HCT116 (cell line): ENCODE results near the gene NCF2.

Experiments used
- CBX3 ChIP-seq: IDR thresholded peaks from 2 replicates; pipeline ENCODE4 v1.6.1; 2012; ENCODE audit warnings: low read depth
- JUND ChIP-seq: IDR thresholded peaks from 2 replicates; pipeline ENCODE4 v1.6.1; 2012
- POLR2AphosphoS5 ChIP-seq: IDR thresholded peaks from 2 replicates; pipeline ENCODE4 v1.6.1; 2011; ENCODE audit warnings: mild to moderate bottlenecking, low read depth, low read length, moderate library complexity
- ZFX ChIP-seq: fragments of 450-650 bp; IDR thresholded peaks from 2 replicates; pipeline ENCODE4 v1.6.1; 2017
- TF ChIP-seq, protein P1 (sequence below), 3 experiments: fragments of 200-600 bp in 1 of 3; sonication (generic) in 1 of 3; IDR thresholded peaks in 2 of 3; conservative IDR thresholded peaks in 1 of 3; 2 replicates each; pipeline ENCODE4 v1.5.1; 2012 to 2017; ENCODE audit warnings: low read depth in 2 of 3, low read length in 2 of 3, antibody characterized with exemption in 1 of 3, borderline replicate concordance in 1 of 3, control low read depth in 1 of 3, mild to moderate bottlenecking in 1 of 3, mixed read lengths in 1 of 3, mixed run types in 1 of 3, moderate library complexity in 1 of 3; ENCODE audit not compliant: insufficient read depth in 1 of 3
- TF ChIP-seq, protein P2 (sequence below): IDR thresholded peaks from 2 replicates; pipeline ENCODE4 v1.6.1; 2011; ENCODE audit warnings: mild to moderate bottlenecking, low read length, moderate library complexity; ENCODE audit not compliant: insufficient replicate concordance; ENCODE audit errors: extremely low read depth

DNA sequence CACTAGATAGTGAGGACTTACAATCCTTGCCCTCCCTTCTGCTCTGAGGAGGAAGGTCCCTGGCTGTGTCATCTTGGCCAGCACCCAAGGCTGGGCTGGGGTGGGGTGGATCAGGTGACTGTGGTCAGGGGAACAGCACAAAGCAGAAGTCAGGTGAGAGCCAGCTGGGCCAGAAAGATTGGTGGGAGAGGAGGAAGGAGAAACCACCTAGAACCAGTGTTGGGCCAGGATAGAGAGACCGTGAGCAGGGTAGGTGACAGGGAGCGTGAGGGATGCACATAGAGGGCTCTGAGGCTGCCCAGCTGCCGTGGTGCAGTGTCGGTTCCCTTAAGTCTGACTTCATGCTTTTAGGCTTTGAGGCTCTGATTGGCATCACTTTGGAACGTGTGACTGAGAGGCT lies 22.7 kb downstream of the NCF2 start:
- TF ChIP-seq JUND (no peak), ZFX (no peak), CBX3 (no peak), POLR2AphosphoS5 (no peak)
- TF ChIP-seq, protein P1, sequence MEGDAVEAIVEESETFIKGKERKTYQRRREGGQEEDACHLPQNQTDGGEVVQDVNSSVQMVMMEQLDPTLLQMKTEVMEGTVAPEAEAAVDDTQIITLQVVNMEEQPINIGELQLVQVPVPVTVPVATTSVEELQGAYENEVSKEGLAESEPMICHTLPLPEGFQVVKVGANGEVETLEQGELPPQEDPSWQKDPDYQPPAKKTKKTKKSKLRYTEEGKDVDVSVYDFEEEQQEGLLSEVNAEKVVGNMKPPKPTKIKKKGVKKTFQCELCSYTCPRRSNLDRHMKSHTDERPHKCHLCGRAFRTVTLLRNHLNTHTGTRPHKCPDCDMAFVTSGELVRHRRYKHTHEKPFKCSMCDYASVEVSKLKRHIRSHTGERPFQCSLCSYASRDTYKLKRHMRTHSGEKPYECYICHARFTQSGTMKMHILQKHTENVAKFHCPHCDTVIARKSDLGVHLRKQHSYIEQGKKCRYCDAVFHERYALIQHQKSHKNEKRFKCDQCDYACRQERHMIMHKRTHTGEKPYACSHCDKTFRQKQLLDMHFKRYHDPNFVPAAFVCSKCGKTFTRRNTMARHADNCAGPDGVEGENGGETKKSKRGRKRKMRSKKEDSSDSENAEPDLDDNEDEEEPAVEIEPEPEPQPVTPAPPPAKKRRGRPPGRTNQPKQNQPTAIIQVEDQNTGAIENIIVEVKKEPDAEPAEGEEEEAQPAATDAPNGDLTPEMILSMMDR (IDR thresholded peaks at IDR 0.05 in 2 of 3, conservative IDR thresholded peaks at IDR 0.05 in 1 of 3; ENCODE audit: borderline replicate concordance in 1 of 3, insufficient read depth in 1 of 3, low read depth in 2 of 3, low read length in 2 of 3) = no peak
- TF ChIP-seq, protein P2, sequence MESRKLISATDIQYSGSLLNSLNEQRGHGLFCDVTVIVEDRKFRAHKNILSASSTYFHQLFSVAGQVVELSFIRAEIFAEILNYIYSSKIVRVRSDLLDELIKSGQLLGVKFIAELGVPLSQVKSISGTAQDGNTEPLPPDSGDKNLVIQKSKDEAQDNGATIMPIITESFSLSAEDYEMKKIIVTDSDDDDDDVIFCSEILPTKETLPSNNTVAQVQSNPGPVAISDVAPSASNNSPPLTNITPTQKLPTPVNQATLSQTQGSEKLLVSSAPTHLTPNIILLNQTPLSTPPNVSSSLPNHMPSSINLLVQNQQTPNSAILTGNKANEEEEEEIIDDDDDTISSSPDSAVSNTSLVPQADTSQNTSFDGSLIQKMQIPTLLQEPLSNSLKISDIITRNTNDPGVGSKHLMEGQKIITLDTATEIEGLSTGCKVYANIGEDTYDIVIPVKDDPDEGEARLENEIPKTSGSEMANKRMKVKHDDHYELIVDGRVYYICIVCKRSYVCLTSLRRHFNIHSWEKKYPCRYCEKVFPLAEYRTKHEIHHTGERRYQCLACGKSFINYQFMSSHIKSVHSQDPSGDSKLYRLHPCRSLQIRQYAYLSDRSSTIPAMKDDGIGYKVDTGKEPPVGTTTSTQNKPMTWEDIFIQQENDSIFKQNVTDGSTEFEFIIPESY = no peak
